Subcutaneous abdominal adipose tissue (tissue), 5 donors: ENCODE measurements around the gene DDX31.

Source experiments
- H3K27ac ChIP-seq: one replicate; pipeline ENCODE4 v1.7.0; 2013; ENCODE audit warnings: low read depth, mild to moderate bottlenecking, inconsistent platforms, low read length, moderate library complexity
- H3K27me3 ChIP-seq, 5 donors: one replicate each; pipeline ENCODE4 v1.7.0; 2013; ENCODE audit warnings: low read length in 5 of 5, inconsistent platforms in 1 of 5; ENCODE audit not compliant: control insufficient read depth in 5 of 5, insufficient read depth in 4 of 5
- H3K36me3 ChIP-seq, 5 donors: one replicate each; pipeline ENCODE4 v1.7.0; 2013; ENCODE audit warnings: low read length in 5 of 5; ENCODE audit not compliant: control insufficient read depth in 5 of 5, insufficient read depth in 5 of 5
- H3K4me1 ChIP-seq, 5 donors: one replicate each; pipeline ENCODE4 v1.7.0; 2013; ENCODE audit warnings: low read length in 5 of 5, mild to moderate bottlenecking in 3 of 5, moderate library complexity in 1 of 5; ENCODE audit not compliant: control insufficient read depth in 5 of 5, insufficient read depth in 5 of 5
- H3K4me3 ChIP-seq, 5 donors: one replicate each; pipeline ENCODE4 v1.7.0; 2013; ENCODE audit warnings: low read length in 5 of 5, low read depth in 1 of 5
- H3K9ac ChIP-seq, 5 donors: one replicate each; pipeline ENCODE4 v1.7.0; 2013; ENCODE audit warnings: low read length in 5 of 5, mild to moderate bottlenecking in 4 of 5, moderate library complexity in 3 of 5
- H3K9me3 ChIP-seq, 5 donors: one replicate each; pipeline ENCODE4 v1.7.0; 2013; ENCODE audit warnings: low read length in 5 of 5; ENCODE audit not compliant: control insufficient read depth in 5 of 5
- donor health status: healthy.
- donor health status: healthy.
- donor health status: healthy.
- donor health status: healthy.
- donor health status: healthy.

Gene DDX31

GRCh38 chr9:132644251-132644650 lies 25.5 kb downstream of the DDX31 start:
- H3K27me3 ChIP-seq, result no peaks in the 10 kb centered on the region
- H3K27ac ChIP-seq, result no peak overlapping the region
- no peak overlapping the region for H3K4me3 ChIP-seq
- H3K36me3 ChIP-seq, result peaks cover 28 to 89% (median 83%) of the 10 kb centered on the region in 5 donors
- H3K9ac ChIP-seq, result no peak overlapping the region
- H3K9me3 ChIP-seq, result no peaks in the 10 kb centered on the region
- H3K4me1 ChIP-seq, result no peaks in the 10 kb centered on the region

GRCh38 chr9:132641216-132641615 lies 28.6 kb downstream of the DDX31 start:
- Histone ChIP-seq H3K27ac (no peak overlapping the region), H3K9me3 (no peaks in the 10 kb centered on the region), H3K36me3 (peaks cover 24 to 89% (median 79%) of the 10 kb centered on the region in 5 donors), H3K9ac (no peak overlapping the region), H3K4me1 (no peaks in the 10 kb centered on the region), H3K27me3 (no peaks in the 10 kb centered on the region), H3K4me3 (no peak overlapping the region)

DNA sequence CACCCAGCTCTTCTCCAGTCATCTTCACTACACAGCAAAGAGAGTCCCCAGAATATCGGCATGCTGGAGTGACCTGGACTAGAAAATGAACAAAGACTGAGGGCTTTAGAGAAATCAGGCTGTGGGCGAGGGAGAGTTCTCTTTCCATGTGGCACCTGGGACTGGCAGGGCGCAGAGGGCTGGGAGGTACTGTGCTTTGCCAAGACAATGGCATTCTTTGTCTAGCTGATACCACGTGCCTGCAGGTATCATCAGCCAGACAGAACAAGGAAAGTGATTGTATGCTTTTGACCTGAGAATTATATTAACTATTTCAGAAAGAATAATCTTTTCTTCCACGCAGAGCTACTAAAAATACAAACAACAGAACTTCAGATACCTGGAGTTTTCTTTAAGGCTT lies 30.5 kb downstream of the DDX31 start:
- Histone ChIP-seq H3K9ac (no peak overlapping the region), H3K27me3 (no peaks in the 10 kb centered on the region), H3K9me3 (no peaks in the 10 kb centered on the region), H3K27ac (no peak overlapping the region), H3K4me3 (no peak overlapping the region), H3K4me1 (no peaks in the 10 kb centered on the region), H3K36me3 (peaks cover 18 to 74% (median 67%) of the 10 kb centered on the region in 5 donors)

DNA sequence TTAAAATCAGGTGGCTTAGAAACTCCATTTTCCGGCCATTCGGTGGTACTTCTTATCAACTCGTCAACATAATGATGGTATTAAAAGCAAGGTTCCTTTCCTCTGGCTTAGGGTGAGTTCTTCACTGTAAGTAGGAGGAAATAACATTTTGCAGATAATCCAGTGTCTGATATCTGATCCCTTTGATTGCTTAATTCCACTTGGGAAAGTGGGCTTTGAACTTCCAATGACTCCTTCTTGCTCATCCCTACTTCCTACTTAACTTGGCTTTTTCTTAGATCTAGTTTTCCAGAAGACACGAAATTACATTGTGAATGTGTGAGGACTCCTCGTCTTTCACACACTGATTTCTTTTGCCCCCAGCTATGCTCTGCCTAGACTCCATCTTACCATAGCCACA lies 31.5 kb downstream of the DDX31 start:
- Histone ChIP-seq H3K9me3 (no peaks in the 10 kb centered on the region), H3K27ac (no peak overlapping the region)

DNA sequence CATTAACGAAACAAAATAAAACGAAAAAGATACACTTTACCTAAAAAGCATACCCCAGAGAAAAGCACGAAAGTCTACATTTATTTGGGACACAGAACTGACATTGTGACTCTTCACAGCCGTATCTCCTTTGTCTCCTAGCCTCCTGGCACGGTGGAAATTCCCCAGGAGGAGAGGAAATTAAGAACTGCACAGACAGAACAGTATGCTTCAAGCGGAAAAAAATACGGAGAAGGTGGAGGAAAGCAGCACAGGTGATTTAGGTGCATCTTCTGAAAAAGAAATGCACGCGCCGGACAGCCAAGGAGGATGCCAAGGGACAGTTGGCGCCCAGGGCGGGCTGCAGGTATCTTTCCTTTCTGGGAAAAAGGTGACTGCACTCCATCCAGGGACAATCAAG lies 32.0 kb downstream of the DDX31 start:
- Histone ChIP-seq H3K27me3 (no peaks in the 10 kb centered on the region), H3K4me1 (no peaks in the 10 kb centered on the region), H3K9ac (no peak overlapping the region), H3K4me3 (no peak overlapping the region), H3K36me3 (peaks cover 19 to 63% (median 55%) of the 10 kb centered on the region in 5 donors), H3K9me3 (no peaks in the 10 kb centered on the region), H3K27ac (no peak overlapping the region)

More for the DNA sequence above, 31.5 kb downstream of the DDX31 start:
- Histone ChIP-seq H3K4me1 (no peaks in the 10 kb centered on the region), H3K4me3 (no peak overlapping the region), H3K36me3 (peaks cover 19 to 67% (median 58%) of the 10 kb centered on the region in 5 donors), H3K9ac (no peak overlapping the region), H3K27me3 (no peaks in the 10 kb centered on the region)

DNA sequence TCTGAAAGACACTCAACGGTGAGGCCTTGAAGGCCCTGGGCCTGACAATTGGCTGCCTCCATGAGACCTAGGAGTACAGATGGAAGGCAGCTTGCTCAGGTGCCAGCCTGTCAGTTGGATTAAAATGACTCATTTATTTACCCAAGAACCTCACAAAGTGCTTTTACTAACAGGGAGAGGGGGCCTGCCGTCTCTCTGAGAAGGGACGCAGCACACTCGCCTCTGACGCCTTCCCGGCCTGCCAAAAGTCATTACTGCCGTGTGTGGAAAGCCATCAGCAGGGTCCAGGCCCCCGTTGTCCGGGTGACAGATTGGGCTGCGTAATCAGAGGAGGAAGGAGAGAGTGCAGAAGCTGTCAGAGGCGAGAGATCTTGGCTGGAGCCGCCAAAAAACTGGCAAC lies 32.4 kb downstream of the DDX31 start:
- H3K9me3 ChIP-seq, result no peaks in the 10 kb centered on the region
- H3K4me3 ChIP-seq, result no peak overlapping the region
- peaks cover 19 to 61% (median 55%) of the 10 kb centered on the region in 5 donors for H3K36me3 ChIP-seq
- H3K9ac ChIP-seq, result no peak overlapping the region
- no peaks in the 10 kb centered on the region for H3K4me1 ChIP-seq
- no peak overlapping the region for H3K27ac ChIP-seq
- no peaks in the 10 kb centered on the region for H3K27me3 ChIP-seq

DNA sequence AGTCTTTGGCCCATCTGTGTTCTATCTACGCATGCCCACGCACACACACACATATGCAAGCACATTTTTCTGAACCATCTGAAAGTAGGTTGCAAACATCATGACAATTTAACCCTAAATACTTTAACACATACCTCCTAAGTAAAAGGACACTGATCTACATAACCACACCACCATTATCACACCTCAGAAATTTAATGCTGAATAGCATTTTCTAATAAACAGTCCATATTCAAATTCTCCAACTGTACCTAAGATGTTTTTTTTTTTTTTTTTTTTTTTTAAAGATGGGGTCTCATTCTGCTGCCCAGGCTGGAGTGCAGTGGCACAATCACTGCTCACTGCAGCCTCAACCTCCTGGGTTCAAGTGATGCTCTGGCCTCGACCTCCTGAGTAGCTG lies 35.5 kb downstream of the DDX31 start:
- Histone ChIP-seq H3K9ac (no peak overlapping the region), H3K4me3 (no peak overlapping the region), H3K9me3 (no peaks in the 10 kb centered on the region), H3K36me3 (peaks cover 20 to 61% (median 54%) of the 10 kb centered on the region in 5 donors), H3K4me1 (no peaks in the 10 kb centered on the region), H3K27ac (no peak overlapping the region), H3K27me3 (no peaks in the 10 kb centered on the region)

- Histone ChIP-seq H3K4me1 (no peaks in the 10 kb centered on the region), H3K4me3 (no peak overlapping the region), H3K9me3 (no peaks in the 10 kb centered on the region), H3K27me3 (no peaks in the 10 kb centered on the region), H3K9ac (no peak overlapping the region), H3K36me3 (peaks cover 15 to 61% (median 54%) of the 10 kb centered on the region in 5 donors), H3K27ac (no peak overlapping the region)
These were observed 37.2 kb downstream of the DDX31 start for GRCh38 chr9:132632413-132633129.

DNA sequence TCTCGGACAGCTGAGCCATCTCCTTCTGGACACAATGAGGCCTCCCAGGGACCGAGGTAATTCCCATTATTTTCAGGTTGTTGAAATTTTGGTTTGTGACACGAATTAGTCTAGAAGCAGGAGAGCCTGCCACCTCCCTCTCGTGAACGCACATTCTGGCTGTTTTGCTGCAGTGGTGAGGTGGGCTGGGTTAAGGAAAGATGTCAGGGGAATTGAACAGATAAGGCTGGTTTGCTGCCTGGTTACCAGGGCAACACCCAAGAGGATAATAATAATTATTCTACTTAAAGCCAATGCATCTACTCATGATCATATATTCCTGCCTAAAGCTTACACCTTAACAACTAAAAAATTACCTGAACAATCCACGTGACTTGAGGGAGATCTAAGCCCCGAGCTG lies 38.1 kb downstream of the DDX31 start:
- H3K9ac ChIP-seq, result no peak overlapping the region
- H3K27me3 ChIP-seq, result no peaks in the 10 kb centered on the region
- no peak overlapping the region for H3K4me3 ChIP-seq
- no peak overlapping the region for H3K27ac ChIP-seq
- H3K9me3 ChIP-seq, result no peaks in the 10 kb centered on the region
- no peaks in the 10 kb centered on the region for H3K4me1 ChIP-seq
- H3K36me3 ChIP-seq, result peaks cover 15 to 61% (median 55%) of the 10 kb centered on the region in 5 donors

DNA sequence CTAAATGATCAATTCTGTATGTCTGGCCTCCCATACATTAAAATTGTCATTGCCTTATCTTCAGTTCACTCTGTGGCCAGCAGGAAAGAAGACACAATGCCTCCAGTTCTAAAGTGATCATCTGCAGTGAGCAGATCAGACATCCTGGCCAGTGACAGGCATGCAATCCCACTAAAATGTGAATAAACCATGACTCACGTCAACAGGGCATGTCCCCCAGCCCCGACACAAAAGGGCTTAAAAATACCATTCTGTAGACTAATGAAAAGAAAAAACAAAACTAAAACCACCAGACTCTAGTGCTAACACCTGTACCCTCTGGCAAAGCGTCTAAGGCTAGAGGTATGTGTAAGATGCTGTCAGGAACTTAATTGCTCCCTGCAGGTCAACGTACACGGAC lies 38.5 kb downstream of the DDX31 start:
- no peaks in the 10 kb centered on the region for H3K9me3 ChIP-seq
- H3K4me3 ChIP-seq, result no peak overlapping the region
- no peak overlapping the region for H3K9ac ChIP-seq
- H3K27me3 ChIP-seq, result no peaks in the 10 kb centered on the region
- peaks cover 15 to 61% (median 54%) of the 10 kb centered on the region in 5 donors for H3K36me3 ChIP-seq
- H3K27ac ChIP-seq, result no peak overlapping the region
- no peaks in the 10 kb centered on the region for H3K4me1 ChIP-seq
